ENCODE data around the gene SPTAN1.

Gene SPTAN1

GRCh38 chr9:128631636-128632035 is 79.2 kb downstream of the SPTAN1 start:
- Histone ChIP-seq H3K4me3 (ENCODE audit: insufficient read depth in 1 of 2, low read depth in 1 of 2, low read length in 2 of 2) (no peak overlapping the region), H2BK5ac (ENCODE audit: low read depth, low read length, poor library complexity, severe bottlenecking) (no peak overlapping the region), H3K9ac (ENCODE audit: low read length) (no peak overlapping the region), H2AFZ (ENCODE audit: low read depth, low read length) (no peak overlapping the region), H3K4me2 (ENCODE audit: low read length, poor library complexity, severe bottlenecking) (no peak overlapping the region), H2AK5ac (ENCODE audit: low read length, severe bottlenecking) (no peak overlapping the region), H2BK12ac (ENCODE audit: low read length in 2 of 2) (no peak overlapping the region), H2BK120ac (ENCODE audit: low read depth, low read length) (no peak overlapping the region), H3K23ac (ENCODE audit: low read length in 2 of 2) (no peak overlapping the region), H4K8ac (ENCODE audit: low read length) (no peak overlapping the region), H3K4me1 (ENCODE audit: control insufficient read depth, insufficient read depth, low read depth, low read length) (peaks cover 21% of the 10 kb centered on the region), H3K36me3 (ENCODE audit: control insufficient read depth in 1 of 2, insufficient read depth in 2 of 2, low read depth in 1 of 2, low read length in 2 of 2) (peaks cover 80 to 91% of the 10 kb centered on the region in 2 experiments), H3K18ac (ENCODE audit: low read depth in 1 of 2, low read length in 2 of 2) (no peak overlapping the region), H2BK15ac (ENCODE audit: low read depth, poor library complexity, severe bottlenecking) (no peak overlapping the region), H4K91ac (ENCODE audit: low read length) (no peak overlapping the region), H3K27ac (ENCODE audit: low read length, poor library complexity, severe bottlenecking) (no peak overlapping the region), H3K27me3 (ENCODE audit: control insufficient read depth in 1 of 2, insufficient read depth in 1 of 2, low read length in 2 of 2) (no peaks in the 10 kb centered on the region), H3K14ac (ENCODE audit: low read length in 2 of 2) (no peak overlapping the region), H3K9me3 (ENCODE audit: control insufficient read depth, low read length) (no peaks in the 10 kb centered on the region), H3K79me1 (replicated peaks; ENCODE audit: low read length, poor library complexity, severe bottlenecking) (peaks cover 34% of the 10 kb centered on the region), H3K4ac (ENCODE audit: low read depth in 1 of 2, low read length in 2 of 2) (no peak overlapping the region)
- DNase-seq: no peak
- 96% methylated on average over 9 of the region's 9 CpGs for WGBS

DNA sequence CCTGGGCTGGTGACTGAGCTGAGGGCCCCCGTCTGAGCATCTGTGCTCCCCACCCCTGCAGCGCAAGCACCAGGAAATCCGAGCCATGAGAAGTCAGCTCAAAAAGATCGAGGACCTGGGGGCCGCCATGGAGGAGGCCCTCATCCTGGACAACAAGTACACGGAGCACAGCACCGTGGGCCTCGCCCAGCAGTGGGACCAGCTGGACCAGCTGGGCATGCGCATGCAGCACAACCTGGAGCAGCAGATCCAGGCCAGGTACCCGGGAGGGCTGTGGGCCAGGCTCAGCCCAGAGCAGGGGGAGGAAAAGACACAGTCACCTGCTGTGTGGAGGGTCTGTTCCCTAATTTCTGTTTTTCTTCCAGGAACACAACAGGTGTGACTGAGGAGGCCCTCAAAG is 79.7 kb downstream of the SPTAN1 start:
- DNase-seq: no peak
- 94% methylated on average over 10 of the region's 10 CpGs for WGBS

GRCh38 chr9:128632486-128632885 is 80.1 kb downstream of the SPTAN1 start:
- whole genome bisulfite sequencing: 97% methylated on average over 14 of the region's 14 CpGs
- DNase-seq: no peak

More for the DNA sequence above, 79.7 kb downstream of the SPTAN1 start:
- no peak overlapping the region for H2BK15ac ChIP-seq (ENCODE audit: low read depth, poor library complexity, severe bottlenecking)
- no peaks in the 10 kb centered on the region for H3K27me3 ChIP-seq (ENCODE audit: control insufficient read depth in 1 of 2, insufficient read depth in 1 of 2, low read length in 2 of 2)
- no peak overlapping the region for H3K9ac ChIP-seq (ENCODE audit: low read length)
- no peak overlapping the region for H2BK120ac ChIP-seq (ENCODE audit: low read depth, low read length)
- no peak overlapping the region for H3K18ac ChIP-seq (ENCODE audit: low read depth in 1 of 2, low read length in 2 of 2)
- peaks cover 75 to 91% of the 10 kb centered on the region in 2 experiments for H3K36me3 ChIP-seq (ENCODE audit: control insufficient read depth in 1 of 2, insufficient read depth in 2 of 2, low read depth in 1 of 2, low read length in 2 of 2)
- H2BK12ac ChIP-seq (ENCODE audit: low read length in 2 of 2): no peak overlapping the region
- no peak overlapping the region for H4K91ac ChIP-seq (ENCODE audit: low read length)
- no peak overlapping the region for H3K4ac ChIP-seq (ENCODE audit: low read depth in 1 of 2, low read length in 2 of 2)
- H2AFZ ChIP-seq (ENCODE audit: low read depth, low read length): no peak overlapping the region
- H3K4me2 ChIP-seq (ENCODE audit: low read length, poor library complexity, severe bottlenecking): no peak overlapping the region
- H3K9me3 ChIP-seq (ENCODE audit: control insufficient read depth, low read length): no peaks in the 10 kb centered on the region
- no peak overlapping the region for H3K14ac ChIP-seq (ENCODE audit: low read length in 2 of 2)
- H3K4me3 ChIP-seq (ENCODE audit: insufficient read depth in 1 of 2, low read depth in 1 of 2, low read length in 2 of 2): no peak overlapping the region
- H2BK5ac ChIP-seq (ENCODE audit: low read depth, low read length, poor library complexity, severe bottlenecking): no peak overlapping the region
- H3K27ac ChIP-seq (ENCODE audit: low read length, poor library complexity, severe bottlenecking): no peak overlapping the region
- no peak overlapping the region for H2AK5ac ChIP-seq (ENCODE audit: low read length, severe bottlenecking)
- no peak overlapping the region for H4K8ac ChIP-seq (ENCODE audit: low read length)
- peaks cover 25% of the 10 kb centered on the region for H3K4me1 ChIP-seq (ENCODE audit: control insufficient read depth, insufficient read depth, low read depth, low read length)
- H3K79me1 ChIP-seq (replicated peaks; ENCODE audit: low read length, poor library complexity, severe bottlenecking): peaks cover 34% of the 10 kb centered on the region
- no peak overlapping the region for H3K23ac ChIP-seq (ENCODE audit: low read length in 2 of 2)

GRCh38 chr9:128633057-128633456 is 80.7 kb downstream of the SPTAN1 start:
- no peak for DNase-seq
- Histone ChIP-seq H3K9me3 (ENCODE audit: control insufficient read depth, low read length) (no peaks in the 10 kb centered on the region), H3K4me1 (ENCODE audit: control insufficient read depth, insufficient read depth, low read depth, low read length) (peaks cover 29% of the 10 kb centered on the region), H4K91ac (ENCODE audit: low read length) (no peak overlapping the region), H2AK5ac (ENCODE audit: low read length, severe bottlenecking) (no peak overlapping the region), H2BK5ac (ENCODE audit: low read depth, low read length, poor library complexity, severe bottlenecking) (no peak overlapping the region), H3K14ac (ENCODE audit: low read length in 2 of 2) (no peak overlapping the region), H2BK15ac (ENCODE audit: low read depth, poor library complexity, severe bottlenecking) (no peak overlapping the region), H3K18ac (ENCODE audit: low read depth in 1 of 2, low read length in 2 of 2) (no peak overlapping the region), H2BK120ac (ENCODE audit: low read depth, low read length) (no peak overlapping the region), H4K8ac (ENCODE audit: low read length) (no peak overlapping the region), H3K27ac (ENCODE audit: low read length, poor library complexity, severe bottlenecking) (no peak overlapping the region), H2BK12ac (ENCODE audit: low read length in 2 of 2) (no peak overlapping the region), H3K27me3 (ENCODE audit: control insufficient read depth in 1 of 2, insufficient read depth in 1 of 2, low read length in 2 of 2) (no peaks in the 10 kb centered on the region), H3K36me3 (ENCODE audit: control insufficient read depth in 1 of 2, insufficient read depth in 2 of 2, low read depth in 1 of 2, low read length in 2 of 2) (peaks cover 65 to 89% of the 10 kb centered on the region in 2 experiments), H3K9ac (ENCODE audit: low read length) (no peak overlapping the region), H3K23ac (ENCODE audit: low read length in 2 of 2) (no peak overlapping the region), H3K4me3 (ENCODE audit: insufficient read depth in 1 of 2, low read depth in 1 of 2, low read length in 2 of 2) (no peak overlapping the region), H2AFZ (ENCODE audit: low read depth, low read length) (no peak overlapping the region), H3K4me2 (ENCODE audit: low read length, poor library complexity, severe bottlenecking) (no peak overlapping the region), H3K79me1 (replicated peaks; ENCODE audit: low read length, poor library complexity, severe bottlenecking) (peaks cover 26% of the 10 kb centered on the region), H3K4ac (ENCODE audit: low read depth in 1 of 2, low read length in 2 of 2) (no peak overlapping the region)
- whole genome bisulfite sequencing: 98% methylated on average over 21 of the region's 21 CpGs

More at GRCh38 chr9:128632486-128632885, 80.1 kb downstream of the SPTAN1 start:
- H4K91ac ChIP-seq (ENCODE audit: low read length): no peak overlapping the region
- H3K79me1 ChIP-seq (replicated peaks; ENCODE audit: low read length, poor library complexity, severe bottlenecking): peaks cover 31% of the 10 kb centered on the region
- no peak overlapping the region for H2AFZ ChIP-seq (ENCODE audit: low read depth, low read length)
- H3K23ac ChIP-seq (ENCODE audit: low read length in 2 of 2): no peak overlapping the region
- no peaks in the 10 kb centered on the region for H3K9me3 ChIP-seq (ENCODE audit: control insufficient read depth, low read length)
- H2AK5ac ChIP-seq (ENCODE audit: low read length, severe bottlenecking): no peak overlapping the region
- H3K4me2 ChIP-seq (ENCODE audit: low read length, poor library complexity, severe bottlenecking): no peak overlapping the region
- H3K9ac ChIP-seq (ENCODE audit: low read length): no peak overlapping the region
- H3K4me3 ChIP-seq (ENCODE audit: insufficient read depth in 1 of 2, low read depth in 1 of 2, low read length in 2 of 2): no peak overlapping the region
- no peak overlapping the region for H2BK120ac ChIP-seq (ENCODE audit: low read depth, low read length)
- H3K18ac ChIP-seq (ENCODE audit: low read depth in 1 of 2, low read length in 2 of 2): no peak overlapping the region
- peaks cover 71 to 91% of the 10 kb centered on the region in 2 experiments for H3K36me3 ChIP-seq (ENCODE audit: control insufficient read depth in 1 of 2, insufficient read depth in 2 of 2, low read depth in 1 of 2, low read length in 2 of 2)
- H3K4ac ChIP-seq (ENCODE audit: low read depth in 1 of 2, low read length in 2 of 2): no peak overlapping the region
- no peak overlapping the region for H3K14ac ChIP-seq (ENCODE audit: low read length in 2 of 2)
- no peak overlapping the region for H3K27ac ChIP-seq (ENCODE audit: low read length, poor library complexity, severe bottlenecking)
- H2BK15ac ChIP-seq (ENCODE audit: low read depth, poor library complexity, severe bottlenecking): no peak overlapping the region
- no peak overlapping the region for H2BK12ac ChIP-seq (ENCODE audit: low read length in 2 of 2)
- no peak overlapping the region for H2BK5ac ChIP-seq (ENCODE audit: low read depth, low read length, poor library complexity, severe bottlenecking)
- H3K27me3 ChIP-seq (ENCODE audit: control insufficient read depth in 1 of 2, insufficient read depth in 1 of 2, low read length in 2 of 2): no peaks in the 10 kb centered on the region
- peaks cover 27% of the 10 kb centered on the region for H3K4me1 ChIP-seq (ENCODE audit: control insufficient read depth, insufficient read depth, low read depth, low read length)
- no peak overlapping the region for H4K8ac ChIP-seq (ENCODE audit: low read length)

Measured in mesenchymal stem cell (in vitro differentiated cells and primary cell).